ENCODE data around the gene SLC13A5.
A peak's percentile ranks its signal among the peaks of the same experiment; 100 is the strongest.
"Not testable (repeated sequence)": the region's sequence is repeated elsewhere in the genome, so short reads cannot be mapped to it uniquely, and the experiment has no call there.

The SLC13A5 gene

DNA sequence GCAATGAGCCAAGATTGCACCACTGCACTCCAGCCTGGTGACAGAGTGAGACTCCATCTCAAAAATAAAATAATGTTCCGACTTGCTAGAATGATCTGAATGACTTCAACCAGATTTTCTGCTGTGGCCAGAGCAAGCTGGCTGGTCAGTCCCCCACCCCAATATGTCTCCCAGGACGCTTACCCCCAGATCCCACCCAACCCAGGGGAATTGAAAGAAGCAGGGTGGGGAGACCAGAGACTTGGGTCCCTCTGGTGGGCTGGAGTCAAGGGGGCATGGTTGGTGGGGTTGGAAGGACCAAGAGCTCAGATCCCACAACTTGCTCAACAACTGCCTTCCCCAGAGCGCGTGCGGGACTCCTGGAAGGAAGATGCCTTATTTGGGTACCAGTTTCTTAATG lies 54.8 kb downstream of the SLC13A5 start:
- not testable (repeated sequence) for FAIRE-seq

DNA sequence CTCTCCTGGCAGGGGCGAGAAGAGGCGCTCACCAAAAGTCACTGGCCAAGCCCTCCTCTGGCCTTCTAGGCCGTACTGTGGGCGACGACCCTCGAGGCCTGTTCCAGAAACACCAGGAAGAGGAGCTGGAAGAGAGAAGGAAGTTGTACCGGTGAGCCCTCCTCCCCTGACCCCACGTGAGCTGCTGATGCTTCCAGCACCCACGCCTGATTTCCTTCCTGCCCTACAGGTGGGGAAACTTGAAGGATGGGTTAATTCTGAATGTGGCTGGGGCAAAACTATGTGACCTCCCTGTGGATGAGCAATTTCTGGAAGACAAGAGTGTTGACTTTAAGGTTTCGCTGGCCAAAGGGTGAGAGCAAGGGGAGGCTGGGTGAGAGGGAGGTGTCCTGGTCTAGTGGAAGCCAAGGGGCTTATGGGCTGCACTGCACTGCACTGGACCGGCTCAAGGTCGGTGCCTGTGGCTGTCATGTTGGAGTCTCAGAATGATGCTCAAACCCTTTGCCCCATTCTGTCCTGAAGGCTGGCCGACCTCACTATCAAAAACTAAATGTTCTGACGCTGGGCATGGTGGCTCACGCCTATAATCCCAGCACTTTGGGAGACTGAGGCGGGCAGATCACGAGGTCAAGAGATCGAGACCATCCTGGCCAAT lies 55.4 kb downstream of the SLC13A5 start:
- no peak for FAIRE-seq

DNA sequence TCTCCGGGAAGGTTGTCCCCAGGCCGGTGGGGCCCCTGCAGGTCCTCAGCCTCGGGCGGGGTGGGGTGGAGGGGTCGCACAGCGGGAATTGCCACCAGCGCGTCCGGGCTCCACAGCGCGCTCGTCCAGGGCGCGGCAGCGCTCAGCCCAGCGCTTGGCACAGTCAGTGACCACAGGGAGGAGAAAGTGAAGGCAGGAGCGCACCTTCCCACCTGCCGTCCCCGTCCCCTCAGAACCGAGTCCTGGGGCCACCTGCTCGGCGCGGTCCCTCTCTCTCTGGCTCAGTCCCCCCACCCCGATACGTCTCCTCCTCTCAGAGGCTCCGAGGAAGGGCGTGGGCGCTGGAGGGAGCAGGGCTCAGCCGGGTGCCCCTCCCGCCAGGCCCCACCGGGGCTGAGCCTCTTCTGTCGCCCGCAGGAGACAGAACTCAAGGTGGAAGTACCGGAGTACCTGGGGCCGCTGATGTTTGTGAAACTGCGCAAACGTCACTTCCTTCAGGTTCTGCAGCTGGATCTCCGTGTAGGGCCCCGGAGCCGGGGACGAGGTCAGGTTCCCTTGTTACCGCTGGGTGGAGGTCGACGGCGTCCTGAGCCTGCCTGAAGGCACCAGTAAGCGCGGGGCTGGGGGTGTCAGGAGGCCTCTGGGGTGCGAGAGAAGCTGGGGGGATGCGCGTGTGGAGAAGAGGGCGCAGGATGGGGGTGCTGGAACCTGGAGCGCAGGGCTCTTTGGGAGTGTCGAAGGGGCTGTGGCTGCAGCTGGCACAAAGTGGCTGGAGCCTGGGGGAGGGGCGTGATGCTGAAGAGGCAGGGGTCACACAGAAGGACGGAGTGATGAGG lies 56.2 kb downstream of the SLC13A5 start:
- FAIRE-seq: not testable (repeated sequence)

DNA sequence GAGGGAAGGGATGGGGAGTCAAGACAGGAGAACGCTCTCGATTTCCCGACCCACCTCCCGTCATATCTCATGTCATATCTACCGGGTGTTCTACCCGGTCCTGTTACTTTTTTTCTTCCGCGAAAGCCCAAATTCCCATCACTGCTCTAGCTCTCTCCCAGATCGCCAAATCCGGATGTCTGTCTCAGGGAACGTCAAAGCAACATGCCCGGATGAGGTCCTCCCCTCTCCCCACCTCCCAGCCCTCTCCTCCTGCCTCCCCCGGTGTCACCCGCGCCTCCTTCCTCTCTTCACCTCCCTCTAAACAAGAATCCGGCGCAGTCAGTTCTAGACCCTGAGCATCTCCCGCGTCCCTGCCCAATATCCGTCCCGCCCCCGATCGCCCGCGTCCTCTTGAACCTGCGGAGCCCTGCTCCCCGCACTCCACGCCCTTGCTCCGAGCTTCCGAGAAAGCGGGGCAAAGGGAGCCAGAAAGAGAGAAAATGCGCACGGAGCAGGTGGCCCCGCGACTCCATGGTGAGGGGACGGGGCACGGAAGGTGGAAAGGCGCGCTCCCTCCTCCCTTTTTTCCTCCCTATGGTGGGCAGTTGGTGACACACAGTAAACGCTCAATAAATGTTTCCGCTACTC lies 57.3 kb downstream of the SLC13A5 start:
- FAIRE-seq: not testable (repeated sequence)

DNA sequence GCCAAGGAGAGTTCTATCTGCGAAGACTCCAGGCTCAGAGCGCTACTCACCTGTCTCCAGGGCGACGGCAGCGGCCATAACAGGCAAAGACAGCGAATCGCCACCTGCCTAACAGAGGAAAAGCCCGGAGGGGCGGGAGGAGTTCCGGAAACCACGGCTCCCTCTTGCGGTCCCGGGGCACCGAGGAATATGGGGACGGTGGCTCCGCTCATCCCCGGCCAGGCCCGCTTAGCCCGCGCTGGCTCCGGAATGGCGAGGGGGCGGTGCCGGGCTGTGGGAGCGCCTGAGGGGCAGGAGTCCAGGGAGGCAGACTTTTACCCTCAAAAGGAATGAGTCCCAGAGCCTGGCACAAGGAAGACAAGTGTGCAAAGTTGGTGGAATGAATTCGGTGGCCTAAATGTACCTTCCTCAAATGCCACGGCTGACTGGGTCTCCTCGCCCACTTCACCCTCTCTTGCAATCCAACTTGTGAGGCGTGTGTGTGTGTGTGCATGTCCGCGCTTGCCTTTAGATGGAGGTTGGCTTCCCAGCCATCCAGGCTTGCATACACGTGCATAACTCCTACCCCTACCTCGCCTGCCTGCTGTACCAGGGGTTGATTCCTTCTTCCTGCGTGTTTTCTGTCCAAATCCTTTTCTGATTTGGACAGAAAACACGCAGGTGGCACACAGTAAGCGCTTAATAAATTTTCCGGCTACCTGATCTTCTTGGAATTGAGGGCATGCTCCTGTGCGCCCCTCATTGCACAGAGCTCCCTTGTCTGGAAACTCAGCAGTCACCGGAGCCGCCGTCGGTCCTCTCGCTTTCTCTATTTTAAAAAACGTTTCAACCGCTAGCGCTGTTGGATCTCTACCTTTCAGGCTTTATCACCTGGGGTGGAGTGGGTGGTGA lies 58.1 kb downstream of the SLC13A5 start:
- no peak for FAIRE-seq

DNA sequence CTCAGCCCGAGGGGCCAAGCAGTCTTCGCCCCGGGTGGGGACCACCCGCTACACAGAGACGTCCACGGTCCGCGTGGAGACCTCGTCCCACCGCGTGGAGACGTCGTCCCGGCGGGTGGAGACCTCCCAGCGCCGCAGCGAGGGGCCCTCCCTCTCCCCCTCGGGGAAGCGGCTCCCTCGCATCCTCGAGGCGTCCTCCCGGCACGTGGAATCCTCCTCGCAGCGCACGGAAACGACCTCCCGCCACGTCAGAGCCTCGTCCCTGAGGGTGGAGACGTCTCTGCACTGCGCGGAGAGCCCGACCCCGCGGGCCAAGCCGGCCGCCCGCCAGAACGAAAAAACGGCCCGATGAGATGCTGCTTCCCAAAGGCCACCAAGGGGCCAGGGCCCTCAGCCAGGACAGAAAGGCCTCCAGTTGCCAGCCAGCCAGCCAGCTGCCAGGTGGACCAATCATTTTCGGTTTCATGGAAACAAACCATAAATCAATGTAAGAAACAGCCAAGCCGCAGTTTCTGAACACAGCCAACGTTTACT lies 61.2 kb downstream of the SLC13A5 start:
- FAIRE-seq: no peak

DNA sequence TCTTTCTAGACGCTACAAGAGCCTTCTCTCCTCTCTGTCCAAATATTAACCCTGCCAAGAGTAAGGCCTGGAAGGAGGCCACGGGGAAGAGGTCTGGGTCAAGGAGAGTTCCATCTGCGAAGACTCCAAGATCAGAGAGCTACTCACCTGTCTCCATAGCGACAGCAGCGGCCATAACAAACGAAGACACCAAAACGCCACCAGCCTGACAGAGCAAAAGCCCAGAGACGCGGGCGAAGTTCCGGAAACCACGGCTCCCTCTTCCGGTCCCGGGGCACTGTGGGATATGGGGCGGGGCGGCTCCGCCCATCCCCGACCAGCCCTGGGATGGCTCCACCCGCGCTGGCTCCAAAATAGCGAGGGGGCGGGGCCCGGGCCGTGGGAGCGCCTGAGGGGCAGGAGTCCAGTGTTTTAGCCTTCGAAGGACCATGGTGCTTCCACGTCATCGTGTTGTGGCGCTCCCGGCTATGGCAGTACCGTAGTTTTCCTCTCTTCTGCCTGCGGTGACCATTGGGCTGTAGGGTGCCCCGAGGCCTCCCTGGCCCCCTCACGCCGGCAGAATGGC lies 61.7 kb downstream of the SLC13A5 start, which contains the start of the genes C17orf100 and MED31:
TSS of gene C17orf100 (plus strand) at position 409 of the 565 bp plus-strand sequence. CDS start at position 561, 152 bp downstream.
TSS of gene MED31 (minus strand) at position 252 of the 565 bp plus-strand sequence. CDS start at position 175, 77 bp downstream.
- peak; percentile 92 for FAIRE-seq

DNA sequence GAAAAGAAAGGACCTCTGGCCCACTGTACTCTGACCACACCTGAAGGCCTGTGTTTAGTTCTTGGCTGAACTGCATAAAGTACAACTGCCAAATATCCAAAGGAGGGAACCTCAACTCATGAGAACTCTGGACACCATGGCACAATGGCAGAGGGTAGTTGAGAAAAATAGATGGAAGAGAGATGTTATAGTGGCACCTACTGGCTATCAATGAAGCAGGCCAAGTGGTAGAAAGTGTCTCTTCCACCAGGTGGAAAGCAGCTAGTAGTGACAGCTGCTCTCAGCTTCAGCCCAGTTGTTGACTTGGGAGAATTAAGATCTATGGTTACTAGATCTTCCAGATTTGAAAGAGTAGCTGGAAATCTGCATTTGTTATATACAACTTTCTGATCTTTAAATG lies 65.0 kb downstream of the SLC13A5 start:
- no peak for FAIRE-seq

DNA sequence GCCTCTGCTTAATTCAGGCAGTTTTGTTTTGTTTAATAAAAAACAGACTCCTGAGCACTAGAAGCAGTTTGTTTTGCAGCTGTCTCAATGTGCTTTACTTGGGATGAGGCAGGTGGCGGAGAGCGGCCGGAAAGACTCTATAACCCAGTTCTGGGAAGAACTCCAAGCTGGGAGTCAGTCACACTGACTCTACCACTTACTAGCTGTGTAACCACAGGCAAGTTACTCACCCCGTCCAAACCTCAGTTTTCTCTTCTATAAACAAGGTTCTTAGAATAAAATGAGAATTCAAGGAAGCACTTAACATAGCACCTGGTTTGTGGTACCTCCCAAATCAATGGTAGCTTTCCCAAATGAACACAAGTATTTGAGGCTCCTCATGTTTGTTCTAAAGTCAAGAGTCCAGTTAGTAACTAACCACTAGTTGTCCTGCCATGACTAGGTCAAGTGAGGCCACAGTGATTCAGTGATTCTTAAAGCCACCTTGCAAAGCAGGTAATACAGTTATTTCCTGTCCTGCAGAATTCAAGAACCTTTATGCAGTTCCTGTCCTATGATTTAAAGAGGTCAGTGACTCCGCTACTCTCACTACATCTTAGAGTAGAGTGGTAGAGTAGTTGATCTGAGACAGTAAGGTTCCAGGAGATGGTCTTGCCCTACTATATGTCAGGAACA lies 69.6 kb downstream of the SLC13A5 start:
- no peak for FAIRE-seq

DNA sequence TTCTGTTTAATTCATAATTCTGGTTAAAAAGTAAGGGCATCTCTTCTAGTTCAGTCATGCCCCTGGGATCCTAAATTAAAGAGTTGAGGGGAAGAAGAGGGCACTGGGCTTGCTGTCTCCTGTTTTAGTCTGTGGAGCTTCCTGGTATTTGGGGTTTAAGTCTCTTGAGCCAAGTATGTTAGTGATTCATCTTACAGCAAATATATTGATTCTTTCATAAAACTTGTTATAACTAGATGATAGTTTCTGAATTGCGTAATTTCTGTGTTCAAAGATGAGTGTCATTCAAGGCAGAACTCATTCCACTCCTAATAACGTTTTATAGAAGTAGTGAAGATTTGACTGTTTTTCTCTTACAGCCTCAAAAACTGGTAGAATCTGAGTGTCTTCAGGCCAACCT lies 70.6 kb downstream of the SLC13A5 start:
- no peak for FAIRE-seq

DNA sequence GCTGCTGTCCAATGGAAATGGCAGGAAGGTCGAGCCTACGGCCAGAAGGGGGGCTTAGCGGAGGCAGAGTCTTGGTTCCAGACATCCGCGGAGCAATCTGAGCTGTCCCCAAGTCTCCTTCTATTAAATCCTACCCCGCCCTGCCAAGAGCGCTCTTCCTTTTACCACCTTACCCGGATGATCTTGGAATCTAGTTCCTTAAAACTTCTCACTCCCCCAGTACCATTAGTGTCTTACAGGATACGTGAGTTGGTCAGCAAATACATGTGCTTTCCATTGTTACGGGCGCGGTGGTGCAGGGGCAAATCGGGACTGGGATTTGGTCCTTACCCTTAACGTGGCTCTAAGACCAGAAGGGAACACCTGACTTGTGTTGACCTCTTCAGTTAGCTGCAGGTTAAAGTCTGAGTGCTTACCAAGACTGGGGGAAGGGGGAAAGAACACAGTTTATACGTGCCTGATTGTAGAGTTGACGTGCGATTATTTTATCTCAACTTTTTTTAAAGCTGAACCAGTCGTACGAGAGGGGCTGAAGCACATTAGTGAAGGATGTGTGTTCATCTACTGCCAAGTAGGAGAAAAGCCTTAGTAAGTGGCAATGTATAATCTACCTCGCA lies 71.8 kb downstream of the SLC13A5 start:
- FAIRE-seq: no peak

DNA sequence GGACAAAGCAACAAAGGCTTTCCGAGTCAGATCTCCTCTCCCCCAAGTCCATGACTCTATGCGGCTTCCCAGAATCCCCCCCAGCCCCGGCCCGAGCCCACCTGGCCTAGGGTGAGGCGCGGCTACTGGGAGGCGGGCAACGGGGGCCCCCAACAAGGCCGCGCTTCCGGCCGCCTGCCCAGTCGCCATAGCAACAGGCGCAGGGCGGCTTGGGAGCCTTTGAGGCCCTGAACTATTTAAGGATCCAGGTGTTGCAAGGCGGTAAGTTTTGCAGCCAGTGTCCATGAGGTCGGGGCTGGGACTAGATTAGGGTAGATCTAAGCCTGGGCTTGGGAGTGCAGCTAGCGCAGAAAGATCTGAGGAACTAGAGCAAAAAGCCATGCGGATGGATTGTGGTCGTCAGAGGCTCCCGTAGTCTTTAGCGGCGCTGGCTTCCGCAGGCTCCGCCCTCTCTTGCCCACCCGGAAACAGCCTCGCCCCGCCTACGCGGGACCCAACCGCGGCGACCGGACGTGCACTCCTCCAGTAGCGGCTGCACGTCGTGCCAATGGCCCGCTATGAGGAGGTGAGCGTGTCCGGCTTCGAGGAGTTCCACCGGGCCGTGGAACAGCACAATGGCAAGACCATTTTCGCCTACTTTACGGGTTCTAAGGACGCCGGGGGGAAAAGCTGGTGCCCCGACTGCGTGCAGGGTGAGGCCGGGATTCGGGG lies 72.5 kb downstream of the SLC13A5 start, which contains the start of the genes KIAA0753 and TXNDC17:
TSS of gene KIAA0753 (minus strand) at position 176 of the 711 bp plus-strand sequence. CDS start 5,608 bp downstream, outside the sequence.
TSS of gene TXNDC17 (plus strand) at position 525 of the 711 bp plus-strand sequence. CDS start at position 548, 23 bp downstream.
- FAIRE-seq: peak; percentile 84

DNA sequence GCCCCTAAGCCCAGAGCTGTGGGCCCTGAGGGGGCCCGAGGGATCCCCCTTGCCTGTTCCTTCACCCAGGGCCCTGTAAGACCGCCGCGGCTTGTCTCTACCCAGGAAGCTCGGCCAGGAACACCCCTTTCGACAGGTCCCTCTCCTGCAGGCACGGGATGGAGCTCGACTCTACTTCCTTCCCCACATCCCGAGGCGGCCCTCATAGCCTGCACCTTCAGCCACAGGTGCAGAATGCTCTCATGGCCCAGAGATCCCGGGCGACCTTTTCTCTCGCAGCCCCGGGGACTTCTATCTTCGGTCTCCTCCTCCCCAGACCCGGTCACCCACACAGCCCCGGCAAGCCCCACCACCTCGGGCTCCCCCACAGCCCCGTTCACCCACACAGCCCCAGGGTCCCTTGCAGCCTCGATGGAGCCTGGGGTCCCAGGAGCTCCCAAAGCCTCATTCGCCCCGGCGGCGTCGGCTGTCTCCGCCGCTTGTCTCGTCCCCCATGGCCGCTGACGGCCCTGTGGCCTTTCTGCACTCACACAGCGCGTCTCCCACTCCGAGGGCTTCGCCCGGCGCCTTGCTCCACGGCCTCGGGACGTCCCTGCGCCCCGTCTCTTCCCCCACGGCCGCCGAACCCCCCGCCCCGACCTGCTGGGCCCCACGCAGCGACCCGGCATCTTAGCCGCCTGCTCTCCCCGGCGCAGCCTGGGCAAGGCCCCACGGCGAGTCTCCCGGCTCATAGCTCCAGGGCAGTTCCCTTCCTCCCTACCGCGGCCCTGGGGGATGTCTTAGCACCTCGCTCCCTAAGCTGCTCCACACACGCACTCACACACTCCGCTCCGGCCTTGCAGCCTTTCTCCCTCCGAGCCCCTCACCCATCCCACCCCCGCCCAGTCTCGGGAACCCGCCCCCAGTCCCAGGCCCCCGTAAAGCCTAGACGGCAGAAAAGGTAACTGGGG lies 73.3 kb downstream of the SLC13A5 start:
- no peak for FAIRE-seq

DNA sequence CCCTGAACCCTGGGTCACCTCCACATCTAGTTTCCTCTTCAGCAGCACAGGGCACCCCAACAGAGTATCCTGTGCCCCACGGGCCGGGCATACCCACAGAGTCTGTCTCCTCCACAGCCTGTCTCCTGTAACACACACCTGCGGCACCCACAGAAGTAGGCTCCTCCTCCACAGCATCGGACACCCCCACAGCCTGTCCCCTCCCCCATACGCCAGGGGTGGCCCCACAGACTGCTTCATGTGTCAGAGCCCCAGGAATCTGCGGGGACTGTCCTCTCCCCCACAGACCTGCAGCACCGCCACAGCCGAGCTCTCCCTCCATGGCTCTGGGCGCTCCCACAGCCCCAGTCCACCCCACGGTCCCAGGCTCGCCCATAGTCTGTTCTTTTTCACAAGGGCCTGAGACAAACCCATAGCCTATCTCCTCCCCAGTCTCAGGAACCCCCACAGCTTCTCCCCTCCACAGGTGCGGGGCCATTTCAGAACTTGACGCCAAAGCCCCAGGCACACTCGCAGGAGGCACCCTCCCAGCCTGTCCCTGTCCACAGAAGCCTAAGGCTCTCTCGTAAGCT lies 74.1 kb downstream of the SLC13A5 start:
- FAIRE-seq: no peak

DNA sequence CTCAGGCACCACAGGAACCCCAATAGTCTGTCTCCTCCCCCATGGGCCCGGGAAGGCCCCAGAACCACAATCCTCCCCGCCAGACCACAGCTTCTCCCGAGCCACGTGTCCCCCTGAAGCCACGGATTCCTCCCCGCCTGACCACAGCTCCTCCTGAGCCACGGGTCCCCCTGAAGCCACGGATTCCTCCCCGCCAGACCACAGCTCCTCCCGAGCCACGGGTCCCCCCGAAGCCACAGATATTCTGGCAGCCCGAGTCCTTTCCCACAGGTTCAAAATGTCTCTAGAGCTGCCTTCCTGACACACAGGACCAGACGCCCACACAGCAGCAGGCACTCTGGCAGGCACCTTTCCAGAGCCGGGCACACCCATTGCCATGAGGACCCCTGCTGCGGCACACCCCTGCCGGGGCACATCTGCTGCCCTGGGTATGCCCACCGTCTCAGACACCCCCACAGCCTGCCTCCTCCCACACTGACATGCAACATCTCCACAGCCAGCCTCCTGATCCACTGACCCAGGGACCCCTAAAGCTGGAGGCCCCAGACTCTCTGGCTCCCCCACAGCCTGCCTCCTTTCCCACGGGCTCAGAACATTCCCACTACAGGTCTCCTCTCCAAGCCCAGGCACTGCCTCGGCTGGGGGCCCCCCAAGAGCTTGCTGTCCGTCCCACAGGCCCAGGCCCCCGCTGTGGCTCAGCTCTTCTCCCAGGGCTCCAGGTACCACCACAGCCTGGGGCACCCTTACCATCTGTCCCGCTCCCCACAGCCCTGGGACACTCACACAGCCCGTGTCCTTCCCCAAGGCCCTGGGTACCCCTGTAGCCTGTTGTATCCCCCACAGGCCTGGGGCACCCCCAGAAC lies 74.9 kb downstream of the SLC13A5 start:
- FAIRE-seq: no peak

DNA sequence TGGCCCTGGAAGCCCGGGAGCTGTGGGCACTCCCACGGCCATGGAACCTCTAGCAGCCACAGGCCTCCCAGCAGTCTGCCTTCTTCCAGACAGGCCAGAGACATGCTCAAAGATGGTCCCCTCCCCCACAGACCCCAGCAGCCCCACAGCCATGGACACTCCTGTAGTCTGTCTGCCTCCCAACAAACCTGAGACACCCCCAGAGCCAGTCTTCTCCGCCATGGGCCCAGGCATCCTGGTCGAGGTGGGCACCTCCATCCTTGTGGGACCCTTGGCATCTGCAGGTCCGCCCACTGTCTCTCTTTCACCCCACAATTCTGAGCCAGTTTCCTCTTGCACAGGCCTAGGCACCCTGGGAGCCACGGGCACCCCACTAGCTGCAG lies 75.7 kb downstream of the SLC13A5 start:
- no peak for FAIRE-seq

Measured in G401.6 (cell line).